ENCODE measurements around the gene C19orf12. TPM values are rescaled to one million over a fixed set of nuclear protein-coding genes. Genes with fewer than 3 reads are reported as not detected.

Gene C19orf12
- total and polyA plus RNA-seq, 2 of the 13 experiments (the other 11 are each of a cell fraction or from before 2014, with no cell fraction given), result 17.7 to 34.4 TPM

DNA sequence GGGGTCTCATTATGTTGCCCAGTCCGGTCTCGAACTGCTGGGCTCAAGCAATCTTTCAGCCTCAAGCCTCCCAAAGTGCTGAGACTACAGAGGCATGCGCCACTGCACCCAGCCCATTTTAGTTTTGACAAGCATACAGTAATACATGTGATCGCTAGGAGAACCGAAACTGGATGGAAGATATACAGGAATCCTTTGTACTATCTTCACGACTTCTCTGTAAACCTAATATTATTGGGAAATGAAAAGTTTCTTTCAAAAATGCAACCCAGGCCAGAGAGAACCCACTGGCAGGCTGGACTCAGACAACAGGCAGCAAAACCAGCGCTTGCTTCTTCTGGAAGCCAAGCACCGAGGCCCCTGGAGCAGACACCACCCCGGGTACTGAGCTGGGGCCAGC is 9.4 kb downstream of the C19orf12 start:
- H3K27ac ChIP-seq (ENCODE audit: extremely low read length, insufficient read depth, low read length), result no peak overlapping the region

More for the DNA sequence above, 9.4 kb downstream of the C19orf12 start:
- H3K4me3 ChIP-seq (replicated peaks in 1 of 3; ENCODE audit: insufficient read depth in 1 of 3, low read depth in 2 of 3, low read length in 3 of 3), result no peak overlapping the region
- H3K79me2 ChIP-seq (ENCODE audit: insufficient read depth, low read length), result peaks cover 2% of the 10 kb centered on the region
- H3K9ac ChIP-seq (ENCODE audit: insufficient read depth, low read depth, low read length), result no peak overlapping the region
- DNase-seq (ENCODE audit: low spot score) (no peak), FAIRE-seq (no peak), ATAC-seq (no peak)
- POLR2A ChIA-PET, result no interaction called here
- TF ChIP-seq ZEB1 (IDR thresholded peaks at IDR 0.05; ENCODE audit: insufficient replicate concordance, low read depth) (no peak), ZFP82 (CRISPR knock-in tag; IDR thresholded peaks at IDR 0.05; ENCODE audit: borderline replicate concordance) (no peak), GTF2F1 (IDR thresholded peaks at IDR 0.05; ENCODE audit: low read length) (no peak), USF2 (IDR thresholded peaks at IDR 0.05; ENCODE audit: low read depth, low read length) (no peak), USF2 (CRISPR knock-in tag; IDR thresholded peaks at IDR 0.05; ENCODE audit: borderline replicate concordance) (no peak), SRSF1 (optimal IDR thresholded peaks at IDR 0.05; ENCODE audit: low read depth, low read length) (no peak), SIX4 (CRISPR knock-in tag; IDR thresholded peaks at IDR 0.05) (no peak), PITX1 (CRISPR knock-in tag; IDR thresholded peaks at IDR 0.05) (no peak), ZMYM4 (CRISPR knock-in tag; IDR thresholded peaks at IDR 0.05) (no peak), ZNF567 (CRISPR knock-in tag; IDR thresholded peaks at IDR 0.05; ENCODE audit: borderline replicate concordance) (no peak), XRCC5 (optimal IDR thresholded peaks at IDR 0.05; ENCODE audit: low read length) (no peak), SALL2 (CRISPR knock-in tag; IDR thresholded peaks at IDR 0.05) (no peak), ADNP (CRISPR knock-in tag; IDR thresholded peaks at IDR 0.05) (no peak), ZSCAN30 (CRISPR knock-in tag; IDR thresholded peaks at IDR 0.05) (no peak)
- peaks cover 48% of the 10 kb centered on the region for H3K4me1 ChIP-seq (ENCODE audit: insufficient read depth, low read length)
- intact Hi-C loops (cut with micrococcal nuclease; ENCODE audit: unreplicated experiment) (loop anchor here (5.0 kb wide), 1 partner anchor 98 kb away; the partner anchor contains the start of gene POP4), in situ Hi-C loops (cut with HindIII; ENCODE audit: extremely low pct_ligation_motif_present, low pct_unique_long_range_greater_than_20kb) (no loop called here)
- H3K4me2 ChIP-seq (ENCODE audit: low read depth, low read length), result no peak overlapping the region
- WGBS (ENCODE audit: low lambda C conversion rate), result 88% methylated on average over 8 of the region's 9 CpGs
- CTCF ChIA-PET (ENCODE audit: low intra/inter-chr PET ratio, low total read pairs), result no interaction called here
- no peaks in the 10 kb centered on the region for H3K9me3 ChIP-seq (ENCODE audit: low read length)
- H3K27me3 ChIP-seq (ENCODE audit: control insufficient read depth in 1 of 2, insufficient read depth in 2 of 2, low read length in 2 of 2), result no peaks in the 10 kb centered on the region; a peak in 1 of 5 replicates
- BruUV-seq (replicated peaks), result no TSS peak
- no peak overlapping the region for H2AFZ ChIP-seq (ENCODE audit: low read length)
- H3K36me3 ChIP-seq (replicated peaks in 1 of 2; ENCODE audit: control insufficient read depth in 1 of 2, insufficient read depth in 2 of 2, low read length in 2 of 2), result peaks cover 2 to 29% of the 10 kb centered on the region in 2 experiments; a peak in 3 of 5 replicates
- H4K20me1 ChIP-seq (ENCODE audit: insufficient read depth, low read length), result no peaks in the 10 kb centered on the region
